ENCODE measurements around the gene GTPBP1.

GTPBP1 gene

DNA sequence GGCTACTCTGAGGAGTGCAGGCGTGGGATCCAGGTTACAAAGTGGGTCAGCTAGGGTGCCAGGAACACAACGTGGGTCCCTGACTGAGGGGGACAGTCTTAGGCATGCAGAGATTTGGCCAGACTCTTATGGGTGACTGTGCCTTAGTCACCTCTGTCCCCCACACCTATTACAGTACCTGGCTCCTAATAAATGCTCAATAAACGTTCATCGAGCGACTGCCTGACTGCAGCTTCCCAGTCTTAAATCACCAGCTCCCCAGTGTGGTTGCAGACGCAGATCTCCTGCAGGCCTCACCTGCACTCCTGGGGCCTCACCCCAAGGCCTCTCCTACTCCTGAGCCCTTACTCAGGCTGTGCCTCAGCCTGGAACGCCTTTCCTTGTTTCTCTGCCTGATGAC lies 53.3 kb downstream of the GTPBP1 start:
- H3K4me3 Mint-ChIP-seq: peak overlapping the region; percentile 42
- no peaks in the 10 kb centered on the region for H3K27me3 Mint-ChIP-seq (ENCODE audit: low read depth)
- peak overlapping the region; percentile 56 for H3K27ac Mint-ChIP-seq
- H3K9me3 Mint-ChIP-seq: no peaks in the 10 kb centered on the region
- peaks cover 14% of the 10 kb centered on the region for H3K36me3 Mint-ChIP-seq (ENCODE audit: low read depth)
- peaks cover 29% of the 10 kb centered on the region for H3K4me1 Mint-ChIP-seq (ENCODE audit: low read depth)

DNA sequence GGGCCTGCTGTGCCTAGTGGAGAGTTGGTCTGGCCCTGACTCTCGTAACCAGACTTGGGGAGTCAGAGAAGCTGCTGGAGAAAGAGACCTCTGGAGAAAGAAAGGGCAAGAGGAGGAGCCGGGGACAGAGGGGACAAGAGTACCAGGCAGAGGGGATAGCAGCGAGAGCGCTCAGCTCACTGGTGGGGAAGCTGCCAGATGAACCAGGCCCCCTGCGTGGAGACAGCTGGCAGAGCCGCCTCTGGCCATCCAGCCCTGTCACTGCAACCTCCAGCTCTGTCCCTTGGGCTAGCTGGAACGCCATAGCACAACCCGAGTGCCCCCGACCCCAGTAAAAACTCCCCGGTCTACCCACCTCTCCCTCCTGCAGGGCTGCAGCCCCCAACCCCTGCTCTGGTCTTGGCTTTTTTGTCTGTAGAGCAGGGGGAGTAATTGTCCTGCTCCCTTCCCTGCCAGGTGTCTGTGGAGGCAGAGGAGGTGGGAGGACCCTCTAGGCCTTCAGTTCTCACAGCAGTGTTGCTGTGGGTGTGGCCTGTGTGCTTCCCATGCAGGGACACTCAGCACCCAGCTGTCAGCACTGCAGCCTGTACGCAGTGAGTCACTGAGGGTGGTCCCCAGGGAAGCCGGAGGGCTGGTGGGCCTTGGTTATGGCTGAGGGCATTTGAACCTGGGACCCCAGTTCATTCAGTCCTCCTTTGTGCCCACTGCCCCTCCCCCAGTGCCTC lies 54.9 kb downstream of the GTPBP1 start:
- no peak overlapping the region for H3K27ac Mint-ChIP-seq
- H3K27me3 Mint-ChIP-seq (ENCODE audit: low read depth): no peaks in the 10 kb centered on the region
- H3K36me3 Mint-ChIP-seq (ENCODE audit: low read depth): peaks cover 4% of the 10 kb centered on the region
- H3K4me3 Mint-ChIP-seq: no peak overlapping the region
- no peaks in the 10 kb centered on the region for H3K9me3 Mint-ChIP-seq
- H3K4me1 Mint-ChIP-seq (ENCODE audit: low read depth): peaks cover 31% of the 10 kb centered on the region

DNA sequence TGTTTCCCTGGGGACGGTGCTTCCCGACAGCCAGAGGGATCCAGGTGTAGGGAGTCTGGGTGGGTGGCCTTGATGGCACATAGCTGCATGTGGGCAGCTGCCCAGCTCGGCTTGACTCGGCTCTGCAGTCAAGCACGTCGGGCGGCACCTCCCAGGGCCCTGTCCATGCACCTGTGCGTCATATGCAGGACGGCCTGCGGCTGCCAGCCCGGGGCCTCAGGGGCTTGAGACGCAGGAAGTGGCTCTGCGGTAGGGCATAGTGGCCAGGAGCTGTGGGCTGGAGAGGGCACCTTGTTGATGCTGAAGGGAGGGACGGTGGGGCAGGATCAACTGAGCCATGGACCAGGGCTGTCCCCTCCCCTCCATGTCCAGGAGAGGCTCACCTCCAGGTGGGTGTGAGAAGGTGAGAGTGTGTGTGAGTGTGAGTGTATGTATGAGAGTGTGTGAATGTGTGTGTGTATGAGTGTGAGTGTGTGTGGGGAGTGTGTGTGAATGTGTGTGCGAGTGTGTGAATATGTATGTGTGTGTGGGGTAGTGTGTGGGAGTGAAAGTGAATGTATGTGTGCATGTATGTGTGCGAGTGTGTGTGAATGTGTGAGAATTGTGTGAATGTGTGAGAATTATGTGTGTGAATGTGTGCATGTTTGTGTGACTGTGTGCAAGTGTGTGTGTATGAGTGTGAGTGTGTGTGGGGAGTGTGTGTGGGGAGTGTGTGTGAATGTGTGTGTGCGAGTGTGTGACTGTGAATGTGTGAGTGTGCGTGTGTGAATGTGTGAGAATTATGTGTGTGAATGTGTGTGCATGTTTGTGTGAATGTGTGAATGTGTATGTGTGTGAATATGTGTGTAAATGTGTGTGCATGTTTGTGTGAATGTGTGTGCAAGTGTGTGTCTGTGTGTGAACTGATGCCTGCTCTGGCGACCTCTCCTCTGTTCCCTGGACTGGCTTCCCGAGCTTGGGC lies 55.7 kb downstream of the GTPBP1 start:
- Mint-ChIP-seq H3K4me3 (no peak overlapping the region), H3K4me1 (ENCODE audit: low read depth) (peaks cover 30% of the 10 kb centered on the region), H3K27me3 (ENCODE audit: low read depth) (no peaks in the 10 kb centered on the region), H3K36me3 (ENCODE audit: low read depth) (peaks cover 4% of the 10 kb centered on the region), H3K27ac (no peak overlapping the region), H3K9me3 (no peaks in the 10 kb centered on the region)

DNA sequence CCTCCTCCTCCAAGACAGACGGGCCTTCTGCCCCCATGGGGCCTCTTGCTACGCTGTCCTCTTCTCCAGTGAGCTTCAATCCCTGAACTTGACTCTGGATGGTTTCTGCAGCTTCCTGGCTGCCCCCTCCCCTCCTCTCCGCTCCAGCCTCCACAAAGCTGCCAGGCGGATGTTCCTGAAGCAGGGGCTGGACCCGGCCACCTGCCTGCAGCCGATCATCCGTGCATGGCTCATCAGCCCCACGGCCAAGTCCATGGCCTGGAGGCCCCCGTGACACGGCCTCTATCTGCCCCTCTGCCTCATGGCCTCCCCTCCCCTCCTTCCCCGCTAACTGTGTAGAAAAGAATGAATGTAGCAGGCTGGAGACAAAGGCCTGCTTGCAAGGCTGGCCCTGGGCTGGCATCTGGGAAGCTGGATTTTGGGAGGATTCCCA lies 56.8 kb downstream of the GTPBP1 start:
- H3K36me3 Mint-ChIP-seq (ENCODE audit: low read depth): peaks cover 2% of the 10 kb centered on the region
- H3K27ac Mint-ChIP-seq: peak overlapping the region; percentile 50
- H3K9me3 Mint-ChIP-seq: no peaks in the 10 kb centered on the region
- H3K4me1 Mint-ChIP-seq (ENCODE audit: low read depth): peaks cover 20% of the 10 kb centered on the region
- no peaks in the 10 kb centered on the region for H3K27me3 Mint-ChIP-seq (ENCODE audit: low read depth)
- no peak overlapping the region for H3K4me3 Mint-ChIP-seq

DNA sequence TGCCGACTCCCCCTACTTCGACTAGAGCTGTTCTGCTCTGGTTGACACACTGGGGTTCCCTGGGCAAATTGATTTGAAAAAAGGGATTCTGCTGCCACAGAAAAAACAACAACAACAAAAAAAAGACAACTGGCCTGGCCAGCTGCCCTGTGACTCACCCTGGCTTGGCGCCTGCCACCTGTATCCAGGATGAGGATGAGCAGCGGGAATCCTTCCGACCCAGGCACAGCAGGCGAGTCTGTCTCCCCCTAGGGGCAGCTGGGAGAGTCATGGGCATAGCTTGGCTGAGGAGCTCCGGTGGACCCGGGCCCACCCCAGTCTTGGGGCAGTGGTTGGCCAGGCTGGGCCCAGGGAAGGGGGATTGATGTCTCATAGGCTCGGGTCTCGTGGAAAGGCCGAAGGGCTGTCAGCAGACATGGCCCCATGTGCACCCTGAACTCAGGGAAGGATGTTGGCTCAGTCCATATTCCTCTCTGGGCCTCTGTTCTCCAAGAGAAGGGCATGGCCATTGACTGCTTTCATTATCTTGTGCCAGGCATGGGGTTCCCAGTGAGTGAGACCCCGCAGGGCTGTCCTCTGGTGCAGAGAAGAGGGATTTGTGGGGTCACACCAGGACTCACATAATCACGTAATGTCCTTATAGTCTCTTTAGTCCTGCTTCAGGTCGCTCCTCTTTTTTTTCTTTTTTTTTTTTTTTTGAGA lies 60.5 kb downstream of the GTPBP1 start:
- Mint-ChIP-seq H3K27me3 (ENCODE audit: low read depth) (no peaks in the 10 kb centered on the region), H3K36me3 (ENCODE audit: low read depth) (no peaks in the 10 kb centered on the region), H3K9me3 (no peaks in the 10 kb centered on the region), H3K4me1 (ENCODE audit: low read depth) (peaks cover 4% of the 10 kb centered on the region), H3K4me3 (no peak overlapping the region), H3K27ac (no peak overlapping the region)

DNA sequence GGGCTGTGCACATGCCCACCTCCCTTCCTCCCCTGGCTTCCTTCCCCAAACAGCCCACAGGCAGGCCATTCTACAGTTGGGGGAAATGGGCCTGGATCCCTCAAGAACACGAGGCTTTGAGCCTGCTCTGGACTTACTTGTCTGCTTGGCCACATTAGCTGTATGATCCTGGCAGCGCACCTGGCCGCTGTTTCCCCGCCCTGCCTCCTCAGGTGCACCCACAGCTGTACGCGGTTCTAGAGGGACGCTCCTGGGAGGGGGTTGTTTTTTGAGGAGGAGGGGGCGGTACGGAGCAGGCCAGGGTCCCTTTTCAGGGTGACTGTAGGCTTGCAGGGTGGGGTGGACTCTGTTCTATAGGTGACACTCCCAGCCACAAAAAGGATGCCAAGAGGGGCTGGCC lies 61.6 kb downstream of the GTPBP1 start:
- H3K27me3 Mint-ChIP-seq (ENCODE audit: low read depth): no peaks in the 10 kb centered on the region
- no peaks in the 10 kb centered on the region for H3K9me3 Mint-ChIP-seq
- no peaks in the 10 kb centered on the region for H3K36me3 Mint-ChIP-seq (ENCODE audit: low read depth)
- H3K27ac Mint-ChIP-seq: no peak overlapping the region
- H3K4me1 Mint-ChIP-seq (ENCODE audit: low read depth): peaks cover 6% of the 10 kb centered on the region
- H3K4me3 Mint-ChIP-seq: no peak overlapping the region

DNA sequence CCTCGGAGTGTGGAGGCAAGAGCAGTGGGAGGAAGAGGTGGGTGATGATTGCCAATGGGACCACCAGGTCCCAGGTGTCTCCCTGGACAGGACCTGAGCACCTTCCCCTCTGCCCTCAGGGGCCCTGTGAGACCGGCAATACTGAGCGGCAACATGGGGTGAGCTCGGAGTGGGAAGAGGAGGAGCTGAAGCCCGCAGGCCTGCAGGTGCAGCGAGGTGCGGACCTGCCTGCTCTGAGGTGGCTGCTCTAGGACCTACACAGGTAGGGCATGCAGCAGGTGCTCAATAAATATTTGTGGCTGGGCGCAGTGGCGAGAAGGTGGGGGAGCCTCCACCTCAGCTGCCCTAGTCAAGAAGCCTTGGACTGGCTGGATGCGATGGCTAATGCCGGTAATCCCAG lies 62.3 kb downstream of the GTPBP1 start:
- no peak overlapping the region for H3K4me3 Mint-ChIP-seq
- no peak overlapping the region for H3K27ac Mint-ChIP-seq

DNA sequence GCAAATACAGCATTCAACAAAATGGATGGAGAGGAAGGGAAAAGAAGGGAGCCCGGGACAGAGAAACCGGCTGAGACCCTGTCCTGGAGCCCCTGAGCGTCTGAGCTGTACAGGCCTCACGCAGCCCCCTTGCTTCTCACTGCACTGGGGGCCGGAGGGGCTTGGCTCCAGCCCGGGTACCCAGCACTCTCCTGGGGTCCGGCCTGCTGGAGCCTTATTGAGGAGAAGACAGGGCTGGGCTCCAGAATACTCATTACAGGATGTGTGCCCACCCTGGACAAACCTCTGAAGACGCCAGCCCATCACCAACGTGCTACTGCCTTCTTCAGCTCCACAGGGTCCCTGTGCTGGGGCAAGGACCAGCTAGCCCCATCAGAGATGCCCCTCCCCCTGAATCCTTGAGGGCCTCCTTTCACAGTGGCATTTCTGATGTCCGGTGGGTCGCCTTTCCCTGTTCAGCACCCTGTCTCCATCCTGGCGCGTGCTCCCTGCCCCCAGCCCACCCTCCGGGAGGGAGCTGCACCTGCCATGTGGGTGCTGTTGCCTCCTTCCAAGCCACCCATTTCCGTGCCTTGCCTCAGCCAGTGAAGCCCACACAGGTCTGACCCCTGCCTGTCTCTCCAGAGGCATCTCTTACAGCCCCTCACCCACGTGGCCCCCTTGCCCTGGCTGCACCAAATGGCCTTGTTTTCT lies 64.7 kb downstream of the GTPBP1 start:
- Mint-ChIP-seq H3K4me1 (ENCODE audit: low read depth) (peaks cover 3% of the 10 kb centered on the region), H3K9me3 (no peaks in the 10 kb centered on the region), H3K27me3 (ENCODE audit: low read depth) (no peaks in the 10 kb centered on the region), H3K27ac (no peak overlapping the region), H3K4me3 (no peak overlapping the region), H3K36me3 (ENCODE audit: low read depth) (no peaks in the 10 kb centered on the region)

More for the DNA sequence above, 62.3 kb downstream of the GTPBP1 start:
- Mint-ChIP-seq H3K9me3 (no peaks in the 10 kb centered on the region), H3K36me3 (ENCODE audit: low read depth) (no peaks in the 10 kb centered on the region), H3K27me3 (ENCODE audit: low read depth) (no peaks in the 10 kb centered on the region), H3K4me1 (ENCODE audit: low read depth) (peaks cover 6% of the 10 kb centered on the region)

DNA sequence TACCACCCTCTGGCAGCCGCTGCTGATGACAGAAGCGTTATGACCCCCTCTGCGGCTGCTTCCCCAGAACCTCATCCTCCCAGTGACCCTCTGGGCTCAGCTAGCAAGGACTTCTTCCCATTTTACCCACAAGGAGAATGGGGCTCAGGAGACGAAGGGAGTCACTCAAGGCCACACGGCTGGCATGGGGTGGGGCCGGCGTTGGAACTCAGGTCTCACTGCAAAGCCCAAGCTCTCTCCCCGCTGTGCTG lies 66.8 kb downstream of the GTPBP1 start:
- H3K9me3 Mint-ChIP-seq: no peaks in the 10 kb centered on the region
- no peaks in the 10 kb centered on the region for H3K36me3 Mint-ChIP-seq (ENCODE audit: low read depth)
- H3K27ac Mint-ChIP-seq: no peak overlapping the region

DNA sequence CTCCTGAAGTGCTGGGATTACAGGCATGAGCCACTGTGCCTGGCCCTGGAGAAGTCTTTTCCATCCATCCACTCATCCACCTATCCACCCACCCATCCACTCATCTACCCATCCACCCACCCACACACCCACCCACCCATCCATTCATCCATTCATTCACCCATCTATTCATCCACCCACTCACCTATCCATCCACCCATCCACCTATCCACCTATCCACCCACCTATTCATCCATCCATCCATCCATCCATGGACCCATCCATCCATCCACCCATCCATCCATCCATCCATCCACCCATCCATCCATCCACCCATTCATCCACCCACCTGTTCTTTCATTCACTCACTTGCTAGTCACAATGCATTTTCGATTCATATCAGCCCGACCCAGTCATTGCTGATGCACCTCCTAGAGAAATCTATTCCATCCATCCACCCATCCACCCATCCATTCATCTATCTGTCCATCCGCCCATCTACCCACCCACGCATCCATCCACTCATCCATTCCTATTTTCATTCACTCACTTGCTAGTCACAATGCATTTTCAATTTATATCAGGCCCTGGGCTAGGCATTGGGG lies 67.7 kb downstream of the GTPBP1 start:
- Mint-ChIP-seq H3K36me3 (ENCODE audit: low read depth) (no peaks in the 10 kb centered on the region), H3K4me1 (ENCODE audit: low read depth) (peaks cover 4% of the 10 kb centered on the region), H3K4me3 (no peak overlapping the region), H3K9me3 (no peaks in the 10 kb centered on the region), H3K27me3 (ENCODE audit: low read depth) (no peaks in the 10 kb centered on the region), H3K27ac (no peak overlapping the region)

More for the DNA sequence above, 66.8 kb downstream of the GTPBP1 start:
- Mint-ChIP-seq H3K4me1 (ENCODE audit: low read depth) (peaks cover 4% of the 10 kb centered on the region), H3K27me3 (ENCODE audit: low read depth) (no peaks in the 10 kb centered on the region), H3K4me3 (no peak overlapping the region)

DNA sequence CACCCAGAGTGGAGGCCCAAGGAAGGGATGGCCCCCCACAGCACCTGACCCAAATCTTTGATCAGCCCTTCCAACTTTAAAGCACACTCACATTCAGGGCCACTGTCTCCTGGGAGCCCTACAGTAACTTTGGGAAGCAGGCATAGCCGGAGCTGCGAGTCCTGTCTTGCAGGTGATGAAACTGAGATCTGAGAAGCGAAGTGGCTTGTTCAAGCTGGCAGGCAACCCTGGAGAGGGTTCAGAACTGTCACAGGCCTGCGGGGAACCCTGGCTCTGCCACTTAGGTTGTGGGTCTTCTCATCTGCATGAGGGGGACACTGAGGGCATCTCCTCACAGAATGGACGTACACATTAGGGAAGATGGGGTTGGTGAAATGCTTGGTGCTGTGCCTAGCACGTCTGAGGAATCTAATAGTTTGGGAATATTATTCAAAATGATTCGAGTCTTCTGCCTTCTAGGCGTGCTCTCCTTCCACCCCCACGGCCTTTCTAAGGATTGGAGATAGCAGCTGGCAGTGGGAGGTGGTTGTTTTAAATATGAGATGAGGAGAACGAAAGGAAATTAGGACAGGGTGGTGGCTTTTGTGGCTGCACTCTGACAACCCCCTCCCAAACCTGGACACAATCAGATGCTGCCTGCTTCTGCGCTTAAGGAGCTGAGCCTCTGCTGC lies 68.9 kb downstream of the GTPBP1 start:
- no peaks in the 10 kb centered on the region for H3K36me3 Mint-ChIP-seq (ENCODE audit: low read depth)
- no peak overlapping the region for H3K27ac Mint-ChIP-seq
- H3K9me3 Mint-ChIP-seq: no peaks in the 10 kb centered on the region
- H3K4me3 Mint-ChIP-seq: no peak overlapping the region
- no peaks in the 10 kb centered on the region for H3K27me3 Mint-ChIP-seq (ENCODE audit: low read depth)
- H3K4me1 Mint-ChIP-seq (ENCODE audit: low read depth): peaks cover 3% of the 10 kb centered on the region

DNA sequence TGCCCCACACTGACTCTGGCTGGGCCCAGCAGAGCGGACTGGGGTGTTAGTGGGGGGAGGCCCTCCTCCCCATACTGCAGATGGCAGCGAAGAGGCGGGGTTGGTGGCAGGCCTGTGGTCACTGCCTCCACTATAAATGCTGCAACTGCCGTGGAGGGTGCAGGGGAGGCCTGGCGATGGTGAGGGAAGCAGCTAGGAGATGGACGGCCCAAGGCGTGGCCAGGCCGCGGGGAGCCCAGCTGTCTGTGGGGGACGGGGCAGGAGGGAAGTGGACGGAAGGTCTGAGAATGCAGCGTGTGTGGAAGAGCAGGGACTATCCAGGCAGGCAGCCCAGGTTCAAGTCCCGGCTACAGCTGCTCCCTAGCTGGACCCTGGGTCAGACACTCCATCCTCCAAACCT lies 69.9 kb downstream of the GTPBP1 start:
- Mint-ChIP-seq H3K36me3 (ENCODE audit: low read depth) (no peaks in the 10 kb centered on the region), H3K27me3 (ENCODE audit: low read depth) (no peaks in the 10 kb centered on the region), H3K9me3 (no peaks in the 10 kb centered on the region), H3K27ac (no peak overlapping the region), H3K4me1 (ENCODE audit: low read depth) (peaks cover 3% of the 10 kb centered on the region), H3K4me3 (no peak overlapping the region)

DNA sequence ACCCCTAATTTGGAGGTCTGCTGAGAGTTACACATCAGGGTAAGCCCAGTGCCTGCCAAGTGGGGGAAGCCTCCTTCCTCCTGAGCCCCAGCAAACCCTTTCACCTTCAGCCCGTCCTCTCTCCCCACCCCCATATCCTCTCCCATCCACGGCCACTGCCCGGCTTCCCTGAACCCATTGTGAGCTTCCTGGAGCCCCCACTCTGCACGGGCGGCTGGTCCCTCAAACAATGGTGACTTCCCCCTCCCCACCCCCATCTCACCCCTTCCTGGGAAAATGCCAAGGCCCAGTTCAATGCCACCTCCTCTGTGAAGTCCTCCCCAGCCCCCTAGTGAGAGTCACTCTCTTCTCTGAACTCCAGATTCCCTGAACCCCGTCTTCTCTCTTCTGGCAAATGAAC lies 70.3 kb downstream of the GTPBP1 start:
- H3K27ac Mint-ChIP-seq: no peak overlapping the region
- H3K4me3 Mint-ChIP-seq: no peak overlapping the region
- no peaks in the 10 kb centered on the region for H3K27me3 Mint-ChIP-seq (ENCODE audit: low read depth)
- H3K36me3 Mint-ChIP-seq (ENCODE audit: low read depth): no peaks in the 10 kb centered on the region
- peaks cover 3% of the 10 kb centered on the region for H3K4me1 Mint-ChIP-seq (ENCODE audit: low read depth)
- no peaks in the 10 kb centered on the region for H3K9me3 Mint-ChIP-seq
